Measurements from ENCODE around the gene RNH1.
A peak's percentile ranks its signal among the peaks of the same experiment; 100 is the strongest.

The RNH1 gene

DNA sequence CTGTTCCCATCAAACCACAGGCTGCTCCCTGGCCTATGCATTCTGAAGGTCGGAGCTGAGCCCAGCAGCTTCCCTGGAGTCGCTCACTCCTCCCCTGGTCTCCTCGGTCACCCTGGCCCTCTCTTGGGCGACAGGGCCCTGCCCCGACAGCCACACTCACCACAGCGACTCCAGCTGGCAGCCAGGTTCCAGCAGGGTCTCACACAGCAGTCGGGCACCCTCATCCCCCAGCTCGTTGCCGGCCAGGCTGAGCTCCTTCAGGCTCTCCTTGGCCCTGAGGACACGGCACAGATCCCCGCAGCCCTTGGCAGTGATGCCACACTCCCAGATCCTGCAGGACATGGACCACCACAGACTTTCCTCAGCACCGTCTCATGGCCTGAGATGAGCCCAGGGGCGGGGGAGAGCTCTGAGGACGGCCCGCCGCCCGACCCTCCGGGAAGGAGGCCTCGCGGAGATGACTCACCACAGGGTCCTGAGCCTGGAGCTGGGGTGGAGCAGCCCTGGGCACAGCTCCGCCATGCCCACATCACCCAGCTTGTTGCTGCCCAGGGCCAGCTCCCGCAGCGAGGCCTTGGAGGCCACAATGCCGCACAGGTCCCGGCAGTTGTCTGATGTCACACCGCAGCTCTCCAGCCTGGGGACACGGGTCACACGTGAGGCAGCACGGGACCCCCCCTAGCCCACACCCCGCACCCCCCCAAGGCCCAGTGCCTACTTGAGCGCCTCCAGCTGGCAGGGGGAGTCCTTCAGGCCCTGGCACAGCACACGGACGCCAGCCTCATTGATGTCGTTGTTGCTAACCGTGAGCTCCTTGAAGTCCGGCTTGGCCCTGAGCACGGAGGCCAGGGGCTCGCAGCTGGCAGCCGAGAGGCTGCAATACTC is 8.5 kb downstream of the RNH1 start:
- Mint-ChIP-seq H3K27me3 (no peaks in the 10 kb centered on the region), H3K9me3 (peaks cover 0 to 8% of the 10 kb centered on the region in 2 donors), H3K27ac (no peak overlapping the region), H3K4me1 (peaks cover 50% of the 10 kb centered on the region), H3K4me3 (no peak overlapping the region)
- ATAC-seq (no peak), DNase-seq (no peak)

DNA sequence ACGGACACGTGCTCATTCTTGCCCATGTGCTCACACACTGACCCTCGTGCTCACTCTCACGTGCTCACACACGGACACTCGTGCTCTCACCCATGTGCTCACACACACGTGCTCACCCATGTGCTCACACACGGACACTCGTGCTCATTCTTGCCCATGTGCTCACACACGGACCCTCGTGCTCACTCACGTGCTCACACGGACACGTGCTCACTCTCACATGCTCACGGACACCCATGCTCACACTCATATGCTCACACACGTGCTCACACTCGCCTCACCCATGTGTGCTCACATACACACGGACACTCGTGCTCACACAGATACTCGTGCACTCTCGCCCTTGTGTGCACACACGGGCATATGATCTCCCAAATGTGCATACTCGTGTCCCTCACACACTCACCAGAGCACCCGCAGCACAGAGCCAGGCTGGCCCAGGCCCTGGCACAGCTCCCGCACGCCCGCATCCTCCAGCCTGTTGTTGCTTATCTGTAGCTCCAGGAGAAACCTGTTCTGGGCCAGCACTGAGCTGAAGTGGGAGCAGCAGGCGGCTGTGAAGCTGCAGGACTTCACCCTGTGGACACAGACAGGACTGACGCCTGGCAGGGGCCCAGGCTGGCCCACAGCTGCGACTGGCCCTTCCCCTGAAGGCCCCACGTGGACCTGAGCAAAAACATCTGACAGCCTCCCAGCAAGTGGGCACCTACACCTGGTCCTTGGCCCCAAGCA is 9.3 kb downstream of the RNH1 start:
- DNase-seq (no peak), ATAC-seq (no peak)
- peaks cover 0 to 8% of the 10 kb centered on the region in 2 donors for H3K9me3 Mint-ChIP-seq
- no peaks in the 10 kb centered on the region for H3K27me3 Mint-ChIP-seq
- H3K4me1 Mint-ChIP-seq = peaks cover 42% of the 10 kb centered on the region
- H3K4me3 Mint-ChIP-seq = no peak overlapping the region
- peak overlapping the region in 1 of 2 donors; percentile 9 for H3K27ac Mint-ChIP-seq

DNA sequence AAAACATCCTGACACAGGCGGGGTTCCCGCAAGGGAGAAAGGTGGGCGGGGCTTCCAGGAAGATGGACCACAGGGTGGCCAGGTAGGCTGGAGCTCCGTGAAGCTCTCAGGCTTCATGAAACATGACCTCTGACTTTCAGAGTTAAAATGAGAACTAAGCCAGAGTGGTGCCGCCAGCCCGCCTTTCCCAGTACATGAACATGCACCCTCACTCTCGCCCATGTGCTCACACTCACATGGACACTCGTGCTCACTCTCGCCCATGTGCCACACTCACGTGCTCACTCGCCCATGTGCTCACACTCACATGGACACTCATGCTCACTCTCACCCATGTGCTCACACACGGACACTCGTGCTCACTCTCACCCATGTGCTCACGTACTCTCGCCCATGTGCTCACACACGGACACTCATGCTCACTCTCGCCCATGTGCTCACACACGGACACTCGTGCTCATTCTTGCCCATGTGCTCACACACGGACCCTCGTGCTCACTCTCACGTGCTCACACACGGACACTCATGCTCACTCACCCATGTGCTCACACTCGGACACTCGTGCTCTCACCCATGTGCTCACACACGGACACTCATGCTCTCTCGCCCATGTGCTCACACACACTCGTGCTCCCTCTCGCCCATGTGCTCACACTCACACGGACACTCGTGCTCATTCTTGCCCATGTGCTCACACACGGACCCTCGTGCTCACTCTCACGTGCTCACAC is 10.0 kb downstream of the RNH1 start:
- peak overlapping the region in 1 of 2 donors; percentile 51 for H3K27ac Mint-ChIP-seq
- peaks cover 0 to 8% of the 10 kb centered on the region in 2 donors for H3K9me3 Mint-ChIP-seq

DNA sequence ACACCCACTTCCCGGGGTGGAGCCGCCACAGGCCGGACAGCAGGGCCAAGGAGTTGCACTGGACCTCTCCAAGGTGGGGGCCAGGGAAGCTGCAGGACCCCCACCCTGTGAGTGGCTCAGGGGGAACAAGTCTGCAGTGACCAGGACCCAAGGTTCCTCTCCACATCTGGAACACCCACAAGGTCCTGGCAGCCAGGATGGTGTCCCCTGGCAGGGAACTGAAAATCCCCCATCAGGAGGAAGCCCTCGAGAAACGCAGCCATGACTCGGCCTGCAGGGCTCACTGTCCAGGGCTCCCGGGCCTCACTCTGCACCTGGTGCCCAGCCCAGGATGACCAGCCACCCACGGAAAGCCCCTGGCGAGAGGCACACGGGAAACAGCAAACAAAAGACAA is 11.5 kb downstream of the RNH1 start:
- no peak overlapping the region for H3K4me3 Mint-ChIP-seq
- peak overlapping the region in 1 of 2 donors; percentile 19 for H3K27ac Mint-ChIP-seq
- ATAC-seq (no peak), DNase-seq (no peak)
- peaks cover 24% of the 10 kb centered on the region for H3K4me1 Mint-ChIP-seq
- no peaks in the 10 kb centered on the region for H3K27me3 Mint-ChIP-seq
- peaks cover 0 to 8% of the 10 kb centered on the region in 2 donors for H3K9me3 Mint-ChIP-seq

More for the DNA sequence above, 10.0 kb downstream of the RNH1 start:
- Mint-ChIP-seq H3K27me3 (no peaks in the 10 kb centered on the region), H3K4me3 (no peak overlapping the region), H3K4me1 (peaks cover 36% of the 10 kb centered on the region)
- no peak for ATAC-seq
- no peak for DNase-seq

DNA sequence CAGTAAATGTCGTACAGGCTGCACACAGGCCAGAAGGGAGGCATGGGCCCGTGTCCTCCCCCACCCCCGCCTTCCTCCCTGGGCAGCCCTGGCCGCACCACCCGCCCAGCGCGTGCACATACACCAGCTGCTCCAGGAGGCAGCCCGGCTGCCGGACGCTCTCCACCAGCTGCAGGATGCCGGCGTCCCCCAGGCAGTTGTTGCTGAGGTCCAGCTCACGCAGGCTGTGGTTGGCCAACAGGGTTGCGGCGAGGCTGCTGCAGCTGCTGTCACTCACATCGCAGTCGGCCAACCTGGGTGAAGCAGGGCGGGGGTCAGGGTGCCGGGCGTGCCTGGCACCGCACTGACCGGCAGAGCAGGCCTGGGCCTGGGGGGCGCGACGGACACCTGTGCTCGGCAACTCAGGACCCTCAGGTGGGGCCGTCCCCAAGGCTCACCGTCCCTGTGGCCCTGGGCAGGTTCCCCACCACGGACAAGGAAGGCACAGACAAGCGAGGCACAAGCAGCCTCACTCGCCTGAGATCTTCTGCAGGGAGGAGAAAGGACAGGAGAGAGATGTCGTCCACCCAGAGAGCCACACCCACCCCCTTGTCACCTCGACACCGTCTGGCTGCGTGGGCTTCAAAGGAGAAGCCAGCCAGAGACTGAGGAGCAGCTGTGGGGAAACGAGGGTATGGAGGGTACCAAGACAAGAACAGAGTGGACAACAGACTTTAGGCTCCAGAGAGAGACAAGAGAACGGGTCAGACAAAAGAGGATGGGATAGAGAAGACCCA is 12.1 kb downstream of the RNH1 start:
- Mint-ChIP-seq H3K9me3 (peaks cover 0 to 8% of the 10 kb centered on the region in 2 donors), H3K4me1 (peaks cover 24% of the 10 kb centered on the region), H3K27me3 (no peaks in the 10 kb centered on the region), H3K4me3 (no peak overlapping the region), H3K27ac (no peak overlapping the region)
- no peak for DNase-seq
- peak; percentile 10 for ATAC-seq

DNA sequence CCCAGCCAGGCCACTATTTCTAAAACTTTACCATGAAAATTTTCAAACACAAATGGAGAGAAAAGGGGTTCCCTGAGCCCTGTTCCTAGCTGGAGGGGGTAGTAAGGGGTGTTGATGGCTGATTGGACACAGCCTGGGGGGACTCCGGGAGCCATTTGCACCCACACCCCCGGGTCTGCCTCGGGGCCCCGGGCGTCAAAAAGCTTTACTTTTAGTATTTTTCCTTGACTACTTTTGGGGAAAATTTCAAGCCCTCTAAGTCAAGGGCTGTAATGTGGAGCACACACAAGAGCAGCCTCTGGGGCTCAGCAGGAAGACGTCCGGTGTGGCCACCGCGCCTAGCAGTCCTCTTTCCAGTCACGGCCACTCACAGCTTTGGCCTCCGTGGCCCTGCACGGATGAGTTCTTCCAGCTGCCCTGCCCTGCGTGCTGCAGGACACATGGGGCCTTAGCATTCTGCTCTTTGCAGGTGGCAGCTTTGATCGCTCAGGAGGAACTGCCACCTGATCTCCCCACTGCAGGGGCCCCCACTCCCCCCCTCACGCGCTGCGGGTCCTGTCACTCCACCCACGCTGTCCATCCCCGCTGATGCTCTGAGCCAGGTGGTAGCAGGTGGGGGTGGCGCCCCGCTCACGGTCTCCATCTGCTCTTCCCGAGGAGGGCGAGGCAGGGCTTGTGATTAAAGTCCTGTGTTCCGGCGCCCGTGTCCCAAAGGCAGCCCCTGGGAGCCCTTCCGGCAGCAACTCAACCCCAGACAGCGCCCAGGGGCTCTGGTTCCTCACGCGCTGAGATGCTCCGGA is 14.4 kb downstream of the RNH1 start:
- no peaks in the 10 kb centered on the region for H3K27me3 Mint-ChIP-seq
- ATAC-seq = no peak
- no peak for DNase-seq
- H3K4me1 Mint-ChIP-seq = peaks cover 11% of the 10 kb centered on the region
- no peak overlapping the region for H3K4me3 Mint-ChIP-seq
- H3K9me3 Mint-ChIP-seq = peaks cover 0 to 5% of the 10 kb centered on the region in 2 donors
- H3K27ac Mint-ChIP-seq = peak overlapping the region in 1 of 2 donors; percentile 67

DNA sequence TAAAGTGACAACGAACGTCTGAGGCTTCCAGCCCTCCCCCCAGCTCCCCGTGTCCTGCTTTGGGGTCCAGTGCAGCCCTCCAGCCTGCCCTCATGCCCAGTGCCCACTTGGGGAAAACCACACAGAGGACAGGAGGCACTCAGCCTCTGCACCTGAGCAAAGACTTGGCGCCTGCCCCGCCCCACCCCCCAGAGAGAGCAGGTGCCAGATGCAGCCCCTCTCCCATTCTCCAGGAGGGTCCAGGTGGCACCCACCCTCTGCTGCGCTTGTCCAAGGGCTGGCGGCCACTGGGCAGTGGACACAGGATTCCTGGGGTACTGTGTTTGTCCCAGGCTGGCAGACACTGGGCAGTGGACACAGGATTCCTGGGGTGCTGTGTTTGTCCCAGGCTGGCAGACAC is 15.7 kb downstream of the RNH1 start:
- Mint-ChIP-seq H3K27ac (no peak overlapping the region), H3K27me3 (no peaks in the 10 kb centered on the region), H3K4me3 (no peak overlapping the region), H3K9me3 (no peaks in the 10 kb centered on the region), H3K4me1 (no peaks in the 10 kb centered on the region)
- DNase-seq (no peak), ATAC-seq (no peak)

DNA sequence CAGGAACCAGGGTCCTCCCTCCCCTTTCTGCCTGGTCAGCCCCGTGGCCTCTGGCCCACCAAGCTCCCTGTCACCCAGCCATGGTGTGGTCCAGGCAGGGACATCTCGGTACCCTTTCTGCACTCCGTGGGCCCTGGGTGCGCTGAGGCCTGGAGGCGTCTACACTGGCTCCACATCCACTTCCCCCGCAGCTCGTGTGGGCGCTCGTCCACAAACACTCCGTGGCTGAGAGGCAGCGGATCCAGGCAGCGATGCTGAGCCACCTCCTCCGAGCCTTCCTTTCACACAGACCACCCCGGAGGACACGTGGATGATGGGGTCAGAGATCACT is 16.1 kb downstream of the RNH1 start:
- no peak overlapping the region for H3K27ac Mint-ChIP-seq
- no peak for DNase-seq
- H3K27me3 Mint-ChIP-seq = no peaks in the 10 kb centered on the region
- H3K4me1 Mint-ChIP-seq = no peaks in the 10 kb centered on the region
- H3K4me3 Mint-ChIP-seq = no peak overlapping the region
- H3K9me3 Mint-ChIP-seq = no peaks in the 10 kb centered on the region
- no peak for ATAC-seq

DNA sequence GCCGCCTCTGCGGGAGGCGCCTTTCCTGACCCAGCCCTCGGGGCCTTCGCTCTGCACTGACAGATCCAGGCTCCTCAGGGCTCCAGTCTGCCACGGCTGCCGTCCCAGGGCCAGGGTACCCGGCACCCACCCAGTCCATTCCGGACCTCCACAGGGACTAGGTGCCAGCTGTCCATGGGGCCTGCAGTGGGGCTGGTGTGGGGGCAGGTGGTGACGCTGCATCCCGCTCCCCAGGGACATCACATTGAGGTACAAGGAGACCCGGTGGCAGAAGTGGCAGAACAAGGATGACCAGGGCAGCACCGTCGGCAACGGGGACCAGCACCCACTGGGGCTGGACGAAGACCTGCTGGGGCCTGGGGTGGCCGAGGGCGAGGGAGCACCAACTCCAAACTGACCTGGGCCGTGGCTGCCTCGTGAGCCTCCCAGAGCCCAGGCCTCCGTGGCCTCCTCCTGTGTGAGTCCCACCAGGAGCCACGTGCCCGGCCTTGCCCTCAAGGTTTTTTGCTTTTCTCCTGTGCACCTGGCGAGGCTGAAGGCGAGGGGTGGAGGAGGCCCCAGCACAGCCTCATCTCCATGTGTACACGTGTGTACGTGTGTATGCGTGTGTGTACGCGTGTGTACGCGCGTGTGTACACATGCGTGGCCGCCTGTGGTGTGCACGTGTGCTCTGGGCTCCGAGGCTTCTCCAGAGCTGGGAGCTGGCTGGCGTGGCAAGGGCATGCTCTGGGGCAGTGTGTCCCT is 16.7 kb downstream of the RNH1 start:
- no peak overlapping the region for H3K27ac Mint-ChIP-seq

DNA sequence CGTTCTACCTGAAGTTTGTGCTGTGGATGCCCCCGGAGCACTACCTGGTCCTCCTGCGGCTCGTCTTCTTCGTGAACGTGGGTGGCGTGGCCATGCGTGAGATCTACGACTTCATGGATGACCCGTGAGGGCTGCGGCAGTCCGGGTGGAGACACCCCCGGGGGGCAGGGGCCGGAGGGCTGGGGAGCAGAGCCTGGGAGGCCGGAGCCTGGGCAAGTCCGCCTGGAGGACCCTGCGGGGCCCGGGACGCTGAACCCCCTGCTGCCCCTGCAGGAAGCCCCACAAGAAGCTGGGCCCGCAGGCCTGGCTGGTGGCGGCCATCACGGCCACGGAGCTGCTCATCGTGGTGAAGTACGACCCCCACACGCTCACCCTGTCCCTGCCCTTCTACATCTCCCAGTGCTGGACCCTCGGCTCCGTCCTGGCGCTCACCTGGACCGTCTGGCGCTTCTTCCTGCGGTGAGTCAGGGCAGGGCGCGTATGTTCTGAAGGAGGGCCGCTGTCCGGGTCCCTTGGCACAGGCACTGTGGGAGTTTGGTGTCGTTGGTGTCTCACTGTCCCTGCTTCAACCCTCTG is 17.3 kb downstream of the RNH1 start:
- Mint-ChIP-seq H3K4me1 (no peaks in the 10 kb centered on the region), H3K27ac (no peak overlapping the region), H3K9me3 (no peaks in the 10 kb centered on the region), H3K4me3 (no peak overlapping the region), H3K27me3 (no peaks in the 10 kb centered on the region)
- no peak for ATAC-seq
- no peak for DNase-seq

More for the DNA sequence above, 16.7 kb downstream of the RNH1 start:
- Mint-ChIP-seq H3K27me3 (no peaks in the 10 kb centered on the region), H3K9me3 (no peaks in the 10 kb centered on the region), H3K4me1 (no peaks in the 10 kb centered on the region), H3K4me3 (no peak overlapping the region)
- DNase-seq (no peak), ATAC-seq (no peak)

DNA sequence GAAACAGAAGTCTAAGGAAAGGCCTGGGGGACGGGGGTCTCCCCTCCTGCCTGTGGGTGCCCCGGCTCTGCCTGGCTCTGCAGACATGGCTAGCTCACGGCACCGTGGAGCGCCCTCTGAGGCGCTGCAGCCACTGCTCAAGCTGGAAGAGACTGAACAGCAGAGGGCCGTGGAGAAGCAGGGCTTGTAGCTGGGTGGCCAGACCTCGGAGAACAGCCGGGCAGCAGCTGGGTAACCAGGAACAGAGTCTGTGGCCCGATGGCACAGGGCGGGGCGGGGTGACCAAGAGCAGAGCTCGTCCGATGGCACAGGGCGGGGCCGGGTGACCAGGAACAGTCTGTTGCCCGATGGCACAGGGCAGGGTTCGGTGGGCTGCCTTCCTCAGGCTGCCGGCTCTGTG is 18.1 kb downstream of the RNH1 start:
- Mint-ChIP-seq H3K4me3 (no peak overlapping the region), H3K4me1 (no peaks in the 10 kb centered on the region), H3K9me3 (no peaks in the 10 kb centered on the region), H3K27ac (peak overlapping the region in 1 of 2 donors; percentile 82), H3K27me3 (no peaks in the 10 kb centered on the region)
- DNase-seq = no peak
- ATAC-seq = no peak

DNA sequence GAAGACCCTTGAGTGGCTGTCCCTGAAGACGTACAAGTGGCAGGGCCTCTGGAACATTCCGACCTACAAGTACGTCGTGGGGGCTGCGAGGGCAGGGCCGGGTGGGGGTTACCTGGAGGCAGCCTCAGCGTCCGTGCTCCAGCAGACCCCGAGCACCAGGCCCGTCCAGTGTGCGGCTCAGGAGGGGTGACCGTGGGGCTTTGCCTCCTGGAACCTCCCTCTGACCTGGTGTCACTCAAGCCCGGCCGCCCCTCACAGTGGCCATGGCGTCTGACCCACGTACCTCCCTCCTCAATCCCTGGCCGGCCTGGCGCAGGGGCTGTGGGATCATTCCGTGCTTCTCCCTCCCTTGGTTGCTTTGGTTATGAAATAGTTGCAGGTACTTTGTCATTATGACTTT is 18.5 kb downstream of the RNH1 start:
- peak overlapping the region in 1 of 2 donors; percentile 29 for H3K4me3 Mint-ChIP-seq
- H3K27ac Mint-ChIP-seq = peak overlapping the region in 1 of 2 donors; percentile 82
- H3K27me3 Mint-ChIP-seq = no peaks in the 10 kb centered on the region
- ATAC-seq (no peak), DNase-seq (no peak)
- H3K4me1 Mint-ChIP-seq = no peaks in the 10 kb centered on the region
- no peaks in the 10 kb centered on the region for H3K9me3 Mint-ChIP-seq

DNA sequence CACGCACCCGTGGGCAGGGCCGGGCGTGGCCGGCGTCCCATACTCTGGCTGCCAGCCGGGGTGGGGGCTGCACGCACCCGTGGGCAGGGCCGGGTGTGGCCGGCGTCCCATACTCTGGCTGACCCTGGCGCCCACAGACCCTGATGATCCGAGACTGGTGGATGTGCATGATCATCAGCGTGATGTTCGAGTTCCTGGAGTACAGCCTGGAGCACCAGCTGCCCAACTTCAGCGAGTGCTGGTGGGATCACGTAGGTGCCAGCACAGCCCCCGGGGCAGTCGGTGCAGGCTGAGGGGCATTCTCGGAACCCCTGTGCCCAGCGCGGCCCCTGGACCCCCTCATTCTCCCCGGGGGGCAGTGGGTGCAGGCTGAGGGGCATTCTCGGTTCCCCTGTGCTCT is 19.0 kb downstream of the RNH1 start:
- Mint-ChIP-seq H3K27me3 (no peaks in the 10 kb centered on the region), H3K9me3 (no peaks in the 10 kb centered on the region), H3K27ac (peak overlapping the region in 1 of 2 donors; percentile 82), H3K4me3 (no peak overlapping the region), H3K4me1 (no peaks in the 10 kb centered on the region)
- ATAC-seq (peak; percentile 50), DNase-seq (no peak)

DNA sequence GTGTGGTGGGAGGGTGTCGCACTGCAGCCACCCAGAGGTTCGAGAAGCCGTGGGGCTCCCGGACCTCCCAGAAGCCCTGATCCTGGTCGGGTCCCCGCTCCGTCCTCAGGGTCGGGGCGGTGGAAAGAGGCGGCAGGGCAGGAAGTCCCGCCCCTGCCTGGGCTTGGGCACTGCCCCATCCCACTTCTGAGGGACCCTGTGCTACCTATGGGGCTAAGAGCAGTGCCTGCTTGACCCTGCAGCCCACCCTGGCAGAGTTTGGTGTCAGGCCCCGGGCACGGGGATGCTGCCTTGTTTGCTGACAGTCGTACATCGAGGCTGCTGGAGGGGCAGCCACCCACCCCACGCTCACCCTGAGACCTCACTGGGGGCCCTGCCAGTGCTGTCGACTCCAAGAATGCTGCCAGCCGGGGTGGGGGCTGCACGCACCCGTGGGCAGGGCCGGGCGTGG is 19.4 kb downstream of the RNH1 start:
- Mint-ChIP-seq H3K4me1 (no peaks in the 10 kb centered on the region), H3K27ac (no peak overlapping the region), H3K9me3 (no peaks in the 10 kb centered on the region), H3K27me3 (no peaks in the 10 kb centered on the region), H3K4me3 (no peak overlapping the region)
- DNase-seq (no peak), ATAC-seq (no peak)
